NOMO-1 (cell line): ENCODE measurements around the gene CERS6.

ENCODE experiments used
- DNase-seq, 2 experiments: peaks; one replicate each; lab custom pipeline; 2025; ENCODE audit not compliant: unreplicated experiment in 2 of 2; lab: John Stamatoyannopoulos, UW

CERS6 gene

GRCh38 chr2:168528469-168528868 is 72.4 kb downstream of the CERS6 start:
- no peak for DNase-seq

GRCh38 chr2:168529054-168529833 is 73.2 kb downstream of the CERS6 start:
- peak in 1 of 2 experiments; percentile 25 for DNase-seq

- DNase-seq, result no peak
Observed at GRCh38 chr2:168529900-168530561, 74.0 kb downstream of the CERS6 start.

GRCh38 chr2:168530982-168531622 is 75.0 kb downstream of the CERS6 start:
- peak in 1 of 2 experiments; percentile 78 for DNase-seq

GRCh38 chr2:168534926-168535325 is 78.9 kb downstream of the CERS6 start:
- no peak for DNase-seq

GRCh38 chr2:168536925-168537466 is 80.9 kb downstream of the CERS6 start:
- DNase-seq, result no peak

GRCh38 chr2:168538133-168538532 is 82.1 kb downstream of the CERS6 start:
- no peak for DNase-seq

GRCh38 chr2:168538534-168538933 is 82.5 kb downstream of the CERS6 start:
- DNase-seq, result no peak

- no peak for DNase-seq
Observed at GRCh38 chr2:168539945-168540344, 83.9 kb downstream of the CERS6 start.

- DNase-seq, result no peak
Observed at GRCh38 chr2:168541858-168542257, 85.8 kb downstream of the CERS6 start.

GRCh38 chr2:168543037-168543436 is 87.0 kb downstream of the CERS6 start:
- DNase-seq, result no peak

- DNase-seq, result no peak
Observed at GRCh38 chr2:168543935-168544334, 87.9 kb downstream of the CERS6 start.

- no peak for DNase-seq
Observed at GRCh38 chr2:168545439-168546082, 89.5 kb downstream of the CERS6 start.

GRCh38 chr2:168550670-168551069 is 94.6 kb downstream of the CERS6 start:
- no peak for DNase-seq

- DNase-seq, result peak; percentile 57 to 80
Observed at GRCh38 chr2:168552450-168552856, 96.4 kb downstream of the CERS6 start.

- DNase-seq, result no peak
Observed at GRCh38 chr2:168555283-168555682, 99.2 kb downstream of the CERS6 start.

- DNase-seq, result no peak
Observed at GRCh38 chr2:168559187-168559586, 103.1 kb downstream of the CERS6 start.

GRCh38 chr2:168560817-168561499 is 104.9 kb downstream of the CERS6 start:
- no peak for DNase-seq

- DNase-seq, result no peak
Observed at GRCh38 chr2:168561991-168562390, 105.9 kb downstream of the CERS6 start.

GRCh38 chr2:168562971-168563370 is 106.9 kb downstream of the CERS6 start:
- DNase-seq, result no peak
